Measurements from ENCODE around the gene MRAS. TPM values are rescaled to one million over a fixed set of nuclear protein-coding genes. Genes with fewer than 3 reads are reported as not detected.

The MRAS gene
- total RNA-seq, 2 experiments from 2014 or later, result 0.16 to 0.54 TPM

DNA sequence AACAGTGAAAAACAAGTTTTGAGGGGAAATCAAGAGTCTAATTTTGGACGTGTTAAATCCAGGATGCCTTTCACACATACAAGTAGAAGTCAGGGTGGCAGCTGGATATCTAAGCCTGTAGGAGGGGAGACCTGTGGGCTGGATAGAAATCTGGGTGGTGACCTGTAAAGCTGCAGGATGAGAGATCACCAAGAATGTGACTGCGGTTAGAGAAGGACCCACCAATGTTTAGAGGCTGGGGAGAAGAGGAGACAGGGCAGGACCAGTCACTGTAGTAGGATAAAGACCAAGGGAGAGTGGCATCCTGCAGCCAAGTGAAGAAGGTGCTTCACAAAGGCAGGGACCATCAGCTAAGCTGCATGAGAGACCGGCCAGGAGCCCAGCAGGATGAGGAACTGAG is 36.2 kb downstream of the MRAS start:
- no peak for DNase-seq
- Mint-ChIP-seq H3K9me3 (no peaks in the 10 kb centered on the region), H3K27ac (no peak overlapping the region), H3K4me3 (no peak overlapping the region), H3K4me1 (no peaks in the 10 kb centered on the region), H3K36me3 (no peaks in the 10 kb centered on the region), H3K27me3 (no peaks in the 10 kb centered on the region)

DNA sequence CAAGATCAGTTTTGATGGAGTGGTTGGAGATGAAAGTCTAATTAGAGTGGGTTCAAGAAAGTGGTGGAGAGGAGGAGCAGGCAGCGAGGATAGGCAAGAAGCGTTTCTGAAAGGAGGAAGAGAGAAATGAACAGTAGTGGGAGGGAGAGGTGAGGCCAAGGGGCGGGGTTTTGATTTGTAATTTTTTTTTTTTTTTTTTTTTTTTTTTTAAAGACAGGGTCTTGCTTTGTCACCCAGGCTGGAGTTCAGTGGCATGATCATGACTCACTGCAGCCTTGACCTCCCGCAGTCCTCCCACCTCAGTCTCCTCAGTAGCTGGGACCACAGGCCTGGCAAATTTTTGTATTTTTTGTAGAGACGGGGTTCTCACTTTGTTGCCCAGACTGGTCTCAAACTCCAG is 36.6 kb downstream of the MRAS start:
- peaks cover 4% of the 10 kb centered on the region for H3K27me3 Mint-ChIP-seq
- no peaks in the 10 kb centered on the region for H3K9me3 Mint-ChIP-seq
- no peak overlapping the region for H3K4me3 Mint-ChIP-seq
- no peaks in the 10 kb centered on the region for H3K36me3 Mint-ChIP-seq
- no peaks in the 10 kb centered on the region for H3K4me1 Mint-ChIP-seq
- no peak for DNase-seq
- no peak overlapping the region for H3K27ac Mint-ChIP-seq

DNA sequence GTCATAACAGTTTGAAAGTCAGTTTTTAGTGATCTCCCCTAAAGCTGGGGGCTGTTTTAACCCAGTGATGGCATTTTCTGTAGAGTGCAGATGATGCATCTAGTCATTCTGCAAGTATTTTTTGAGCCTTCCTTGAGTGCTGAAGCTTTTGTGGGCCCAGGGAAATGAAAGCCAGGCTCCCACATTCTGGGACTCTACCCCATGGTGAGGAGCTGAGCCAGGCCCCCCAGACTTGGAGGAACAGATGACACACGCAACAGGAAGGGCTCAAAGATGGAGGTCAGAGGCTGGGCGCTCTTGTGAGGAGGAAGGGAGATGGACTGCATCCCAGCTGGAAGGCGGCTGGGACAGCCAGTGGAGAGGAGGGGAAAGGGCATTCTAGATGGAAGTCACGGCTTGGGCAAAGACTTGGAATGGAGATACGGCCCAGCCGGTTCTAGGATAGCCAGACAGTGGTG is 40.8 kb downstream of the MRAS start:
- H3K27me3 Mint-ChIP-seq, result peaks cover 4% of the 10 kb centered on the region
- no peak for DNase-seq
- no peak overlapping the region for H3K27ac Mint-ChIP-seq
- H3K4me3 Mint-ChIP-seq, result no peak overlapping the region
- H3K36me3 Mint-ChIP-seq, result no peaks in the 10 kb centered on the region
- H3K9me3 Mint-ChIP-seq, result no peaks in the 10 kb centered on the region
- H3K4me1 Mint-ChIP-seq, result no peaks in the 10 kb centered on the region

DNA sequence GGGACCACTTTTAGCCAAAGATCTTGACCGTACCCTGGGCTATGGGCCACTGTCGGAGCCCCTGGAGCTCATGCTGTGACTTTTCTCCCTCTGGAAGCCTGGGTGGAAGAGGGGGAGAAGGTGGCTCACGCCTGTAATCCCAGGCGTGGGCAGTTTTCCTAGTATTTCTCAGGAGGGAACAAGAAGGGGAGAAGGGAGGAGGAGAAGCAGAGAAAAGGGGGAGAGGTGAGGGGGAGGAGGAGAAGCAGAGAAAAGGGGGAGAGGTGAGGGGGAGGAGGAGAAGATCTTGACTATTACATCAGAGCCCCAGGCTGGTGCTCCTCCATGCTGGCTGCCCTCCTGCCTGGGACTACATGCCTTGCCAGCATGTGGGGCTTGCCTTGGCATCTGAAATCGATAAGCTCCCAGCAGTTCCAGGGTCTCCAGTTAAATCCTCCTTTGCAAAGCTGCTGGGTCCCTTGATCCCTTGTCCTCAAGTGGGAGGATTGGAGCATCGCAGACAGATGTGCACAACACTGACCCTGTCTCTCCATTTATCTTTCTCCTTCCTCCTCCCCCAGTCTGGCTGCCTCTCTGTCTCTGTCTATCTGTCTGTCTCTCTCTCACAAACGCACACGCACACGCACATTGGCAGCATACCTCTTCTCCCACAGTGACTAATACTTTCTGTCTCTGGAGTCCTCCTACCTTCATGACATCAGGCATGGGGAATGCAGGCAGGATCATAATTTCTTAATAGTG is 41.6 kb downstream of the MRAS start:
- Mint-ChIP-seq H3K9me3 (no peaks in the 10 kb centered on the region), H3K4me1 (no peaks in the 10 kb centered on the region), H3K27ac (no peak overlapping the region), H3K4me3 (no peak overlapping the region), H3K27me3 (peaks cover 4% of the 10 kb centered on the region), H3K36me3 (no peaks in the 10 kb centered on the region)
- DNase-seq, result no peak

DNA sequence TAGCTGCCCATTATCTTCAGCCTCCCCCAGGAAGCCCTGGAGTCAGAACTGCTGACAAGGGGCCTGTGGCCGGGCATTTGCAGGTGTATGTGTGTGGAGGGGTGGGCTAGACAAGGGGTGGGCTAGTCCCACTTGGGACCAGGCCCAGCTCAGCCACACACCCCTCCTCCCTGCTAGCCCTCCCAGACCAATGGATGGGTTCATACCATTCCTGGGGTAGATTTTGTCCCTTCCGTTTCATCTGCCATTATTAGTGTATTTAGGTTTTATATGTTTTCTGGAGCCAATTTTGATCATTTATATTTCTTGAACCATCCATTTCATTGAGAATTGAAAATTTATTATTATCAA is 42.2 kb downstream of the MRAS start:
- no peaks in the 10 kb centered on the region for H3K4me1 Mint-ChIP-seq
- no peak overlapping the region for H3K27ac Mint-ChIP-seq
- no peaks in the 10 kb centered on the region for H3K9me3 Mint-ChIP-seq
- no peaks in the 10 kb centered on the region for H3K36me3 Mint-ChIP-seq
- DNase-seq, result no peak
- peaks cover 4% of the 10 kb centered on the region for H3K27me3 Mint-ChIP-seq
- no peak overlapping the region for H3K4me3 Mint-ChIP-seq

DNA sequence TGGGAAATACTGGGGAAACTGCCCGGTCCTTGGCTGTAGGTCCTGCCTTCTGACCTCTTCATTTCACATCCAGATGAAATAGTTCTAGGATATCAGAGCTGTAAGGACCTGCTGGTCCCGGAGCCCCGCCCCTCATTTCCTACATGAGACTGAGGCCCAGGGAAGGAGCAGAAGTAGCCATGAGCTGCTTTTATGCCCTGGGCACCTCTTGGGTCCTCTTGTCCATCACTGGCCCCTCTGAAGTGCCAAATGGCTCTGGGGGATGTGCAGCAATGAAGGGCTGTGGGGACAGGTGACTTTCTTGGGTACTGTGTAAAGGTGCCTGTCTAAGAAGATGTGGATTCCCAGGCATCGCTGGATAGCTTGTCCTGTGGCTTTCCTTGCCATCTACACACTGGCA is 45.8 kb downstream of the MRAS start:
- H3K36me3 Mint-ChIP-seq, result no peaks in the 10 kb centered on the region
- H3K9me3 Mint-ChIP-seq, result no peaks in the 10 kb centered on the region
- no peak overlapping the region for H3K4me3 Mint-ChIP-seq
- no peak overlapping the region for H3K27ac Mint-ChIP-seq
- H3K4me1 Mint-ChIP-seq, result no peaks in the 10 kb centered on the region
- no peak for DNase-seq
- H3K27me3 Mint-ChIP-seq, result peaks cover 4% of the 10 kb centered on the region

DNA sequence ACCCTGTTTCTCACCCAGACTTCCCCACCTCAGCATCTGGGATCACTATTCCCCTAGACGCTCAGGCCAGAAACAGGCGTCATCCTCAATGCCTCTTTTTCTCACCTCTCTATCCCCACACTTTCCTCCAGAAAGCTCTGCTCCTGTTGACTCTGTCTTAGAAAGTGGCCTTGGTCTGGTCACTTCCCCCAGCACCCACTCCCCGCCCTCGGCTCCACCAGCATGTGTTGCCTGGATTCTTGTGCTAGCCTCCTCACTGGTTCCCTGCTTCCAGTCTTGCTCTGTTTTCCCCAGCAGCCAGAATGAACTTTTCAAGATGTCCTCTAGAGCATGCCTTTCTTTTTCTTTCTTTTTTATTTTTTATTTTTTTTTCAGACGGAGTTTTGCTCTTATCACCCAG is 46.3 kb downstream of the MRAS start:
- H3K27ac Mint-ChIP-seq, result no peak overlapping the region

DNA sequence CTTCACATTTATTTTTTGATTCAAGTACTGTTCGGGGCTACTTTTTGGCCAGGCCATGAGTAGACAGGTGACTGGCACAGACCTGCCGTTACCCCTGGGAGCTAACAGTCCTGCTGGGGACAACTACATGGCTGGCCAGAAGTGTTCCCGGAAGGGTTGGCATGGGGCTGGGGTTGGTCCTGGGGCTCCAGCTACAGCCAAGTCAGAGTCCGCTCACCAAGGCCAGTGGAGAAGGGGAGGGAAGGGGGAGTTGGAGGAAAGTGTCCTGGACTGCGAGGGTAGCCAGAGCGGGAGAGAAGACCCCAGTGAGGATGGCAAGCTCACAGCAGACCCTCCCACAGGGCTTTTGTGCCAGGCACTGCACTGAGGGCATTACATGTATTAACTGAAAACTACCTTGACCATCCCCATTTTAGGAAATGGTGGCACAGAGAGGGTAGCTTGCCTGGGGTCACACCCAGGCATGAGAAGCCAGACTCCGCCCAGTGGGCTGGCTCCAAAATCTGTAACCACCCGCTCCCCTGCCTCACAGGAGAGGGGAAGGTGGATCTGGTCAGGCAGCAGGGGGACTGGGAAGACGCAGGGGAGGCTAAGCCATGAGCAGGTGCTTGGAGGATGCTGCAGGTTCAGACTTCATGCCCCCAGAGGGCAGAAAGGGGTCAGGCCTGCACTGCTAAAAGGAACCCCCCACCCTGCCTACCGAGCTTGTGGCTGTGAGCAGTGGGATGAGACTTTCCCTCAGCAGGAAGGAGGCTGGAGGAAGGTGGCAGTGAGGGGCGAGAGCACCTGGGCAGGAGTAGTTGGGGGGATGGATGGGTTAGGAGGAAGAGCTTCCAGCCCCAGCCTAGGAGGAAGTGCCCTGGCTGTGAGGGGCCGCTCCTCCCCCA is 47.7 kb downstream of the MRAS start:
- Mint-ChIP-seq H3K4me1 (no peaks in the 10 kb centered on the region), H3K4me3 (no peak overlapping the region), H3K9me3 (no peaks in the 10 kb centered on the region), H3K36me3 (no peaks in the 10 kb centered on the region), H3K27me3 (no peaks in the 10 kb centered on the region), H3K27ac (no peak overlapping the region)
- DNase-seq, result no peak

More for the DNA sequence above, 46.3 kb downstream of the MRAS start:
- no peaks in the 10 kb centered on the region for H3K36me3 Mint-ChIP-seq
- H3K27me3 Mint-ChIP-seq, result peaks cover 3% of the 10 kb centered on the region
- no peak overlapping the region for H3K4me3 Mint-ChIP-seq
- DNase-seq, result no peak
- H3K4me1 Mint-ChIP-seq, result no peaks in the 10 kb centered on the region
- H3K9me3 Mint-ChIP-seq, result no peaks in the 10 kb centered on the region

DNA sequence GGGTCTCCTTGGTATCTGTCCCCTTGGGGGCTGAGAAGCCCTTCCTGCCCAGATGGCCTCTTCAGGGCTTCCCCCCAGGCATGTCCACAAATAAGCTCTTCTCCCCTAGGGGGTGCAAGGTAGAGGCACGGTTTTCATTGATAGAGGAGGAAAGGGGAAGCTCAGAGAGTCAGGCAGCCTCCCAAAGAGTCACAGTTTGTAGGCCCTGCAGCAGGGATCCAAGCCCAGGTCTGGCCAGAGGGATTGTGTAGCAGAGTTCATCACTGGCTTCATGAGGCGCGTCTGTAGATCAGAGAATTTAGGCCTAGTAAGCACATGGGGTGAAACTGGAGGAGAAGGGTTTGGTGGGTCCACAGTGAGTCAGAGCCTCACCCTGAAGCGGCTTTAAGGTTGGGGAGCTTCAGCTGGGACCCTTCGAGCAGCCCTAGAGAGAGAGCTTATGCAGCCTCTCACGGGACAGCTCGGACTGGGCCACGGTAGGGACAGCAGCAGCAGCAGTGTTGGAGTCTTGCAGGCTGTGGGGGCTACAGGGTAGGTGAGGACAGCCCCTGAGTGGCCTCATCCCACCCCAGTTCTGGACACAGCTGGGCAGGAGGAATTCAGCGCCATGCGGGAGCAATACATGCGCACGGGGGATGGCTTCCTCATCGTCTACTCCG is 48.5 kb downstream of the MRAS start:
- Mint-ChIP-seq H3K4me3 (no peak overlapping the region), H3K4me1 (no peaks in the 10 kb centered on the region), H3K27ac (no peak overlapping the region), H3K9me3 (no peaks in the 10 kb centered on the region), H3K27me3 (no peaks in the 10 kb centered on the region), H3K36me3 (no peaks in the 10 kb centered on the region)
- no peak for DNase-seq

DNA sequence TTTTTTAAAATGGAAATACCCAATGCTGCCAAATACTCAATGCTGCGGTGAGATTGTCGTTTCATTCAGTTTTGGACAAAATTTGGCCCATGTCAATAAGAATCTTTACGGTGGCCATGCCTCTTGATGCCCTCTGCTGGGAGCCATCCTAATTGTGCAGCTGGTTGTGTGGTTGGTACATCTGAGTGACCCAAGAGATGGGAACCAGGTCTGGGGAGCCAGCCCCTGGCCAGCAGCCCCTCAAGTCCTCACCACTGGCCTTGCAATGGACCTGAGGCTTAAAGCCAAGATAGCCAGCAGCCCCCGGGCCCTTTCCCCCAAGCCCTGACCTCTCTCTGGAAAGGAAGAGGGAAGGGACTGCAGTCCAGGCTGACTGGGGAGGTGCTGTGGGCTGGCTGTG is 49.6 kb downstream of the MRAS start:
- Mint-ChIP-seq H3K9me3 (no peaks in the 10 kb centered on the region), H3K27ac (no peak overlapping the region), H3K36me3 (no peaks in the 10 kb centered on the region), H3K4me3 (no peak overlapping the region), H3K27me3 (no peaks in the 10 kb centered on the region), H3K4me1 (no peaks in the 10 kb centered on the region)
- DNase-seq, result no peak

DNA sequence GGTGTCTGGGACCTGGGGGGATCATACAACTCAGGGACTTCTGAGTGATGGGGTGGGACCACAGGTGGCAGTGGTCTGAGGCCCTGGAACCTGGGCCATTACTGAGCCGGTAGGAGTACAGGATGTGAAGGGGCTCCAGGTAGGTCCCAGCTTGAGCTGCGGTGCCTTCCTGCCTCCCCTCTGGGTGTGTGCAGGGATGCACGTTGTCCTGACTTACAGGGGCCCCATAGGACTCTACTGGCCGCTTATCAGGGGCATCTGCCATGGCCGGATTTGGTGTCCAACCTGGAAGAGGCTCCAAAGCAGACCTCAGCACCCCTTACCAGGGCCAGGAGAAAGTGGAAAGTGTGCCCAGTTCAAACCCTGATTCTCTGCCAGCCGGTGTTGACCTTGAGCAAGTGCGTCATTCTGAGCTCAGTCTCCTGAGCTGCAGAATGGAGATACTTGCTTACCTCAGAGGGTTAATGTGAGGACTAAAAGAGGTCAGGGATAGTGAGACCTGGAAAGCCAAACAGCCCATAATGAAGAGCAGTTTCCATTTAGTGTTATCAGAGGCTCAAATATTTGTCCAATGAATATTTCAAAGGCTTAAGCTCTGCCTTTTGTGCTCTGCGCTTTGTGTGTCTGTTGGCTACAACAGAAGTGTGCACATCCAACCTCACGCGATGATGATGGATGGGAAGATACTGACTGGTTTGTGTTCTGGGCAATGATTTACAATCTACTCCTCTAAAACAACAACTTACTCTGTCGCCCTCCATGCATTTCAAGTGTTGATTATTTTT is 50.6 kb downstream of the MRAS start:
- DNase-seq, result no peak
- no peaks in the 10 kb centered on the region for H3K27me3 Mint-ChIP-seq
- no peak overlapping the region for H3K4me3 Mint-ChIP-seq
- no peak overlapping the region for H3K27ac Mint-ChIP-seq
- no peaks in the 10 kb centered on the region for H3K4me1 Mint-ChIP-seq
- no peaks in the 10 kb centered on the region for H3K9me3 Mint-ChIP-seq
- no peaks in the 10 kb centered on the region for H3K36me3 Mint-ChIP-seq

DNA sequence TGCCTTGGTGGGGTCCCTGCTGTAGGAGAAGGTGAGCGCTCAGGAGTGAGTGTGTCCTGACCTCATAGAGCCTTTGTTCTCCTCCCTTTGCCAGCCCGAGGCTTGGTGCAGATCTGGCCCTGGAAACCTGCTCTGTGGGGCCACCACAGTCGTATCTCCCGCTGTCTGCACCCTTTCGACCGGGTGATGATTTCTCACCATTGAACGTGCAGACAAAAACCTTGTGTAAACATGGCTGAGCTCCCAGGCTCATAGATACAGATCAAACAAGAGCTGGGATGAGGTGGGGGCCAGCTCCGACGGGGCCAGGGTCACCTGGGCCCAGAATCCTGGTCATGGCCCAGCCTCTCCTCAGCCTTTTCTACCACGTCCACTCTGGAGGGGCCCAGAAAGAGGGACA is 51.4 kb downstream of the MRAS start:
- no peaks in the 10 kb centered on the region for H3K4me1 Mint-ChIP-seq
- H3K27ac Mint-ChIP-seq, result no peak overlapping the region
- H3K9me3 Mint-ChIP-seq, result no peaks in the 10 kb centered on the region

DNA sequence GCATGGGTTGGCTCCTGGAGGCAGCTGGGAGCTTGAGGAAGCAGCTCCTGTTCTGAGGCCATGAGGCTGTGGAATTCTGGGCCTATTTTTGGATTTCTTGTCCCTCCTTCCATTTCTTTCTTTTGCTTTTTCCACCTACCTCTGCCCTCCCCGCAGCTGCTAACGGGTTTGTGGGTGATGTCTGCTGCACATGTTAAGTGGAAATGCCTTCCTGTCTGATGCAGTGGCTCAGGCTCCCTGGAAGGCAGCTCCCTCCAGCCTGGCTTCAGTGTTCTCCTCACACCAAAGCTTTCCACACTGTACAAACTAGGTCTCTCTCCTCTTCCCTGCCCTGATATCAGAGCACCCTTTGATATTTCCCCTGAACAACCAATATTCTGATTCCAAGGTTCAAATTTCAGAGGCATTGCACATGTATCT is 52.3 kb downstream of the MRAS start:
- Mint-ChIP-seq H3K9me3 (no peaks in the 10 kb centered on the region), H3K27ac (no peak overlapping the region), H3K4me3 (no peak overlapping the region), H3K36me3 (no peaks in the 10 kb centered on the region), H3K27me3 (no peaks in the 10 kb centered on the region), H3K4me1 (no peaks in the 10 kb centered on the region)
- no peak for DNase-seq

More for the DNA sequence above, 51.4 kb downstream of the MRAS start:
- Mint-ChIP-seq H3K36me3 (no peaks in the 10 kb centered on the region), H3K27me3 (no peaks in the 10 kb centered on the region), H3K4me3 (no peak overlapping the region)
- no peak for DNase-seq

DNA sequence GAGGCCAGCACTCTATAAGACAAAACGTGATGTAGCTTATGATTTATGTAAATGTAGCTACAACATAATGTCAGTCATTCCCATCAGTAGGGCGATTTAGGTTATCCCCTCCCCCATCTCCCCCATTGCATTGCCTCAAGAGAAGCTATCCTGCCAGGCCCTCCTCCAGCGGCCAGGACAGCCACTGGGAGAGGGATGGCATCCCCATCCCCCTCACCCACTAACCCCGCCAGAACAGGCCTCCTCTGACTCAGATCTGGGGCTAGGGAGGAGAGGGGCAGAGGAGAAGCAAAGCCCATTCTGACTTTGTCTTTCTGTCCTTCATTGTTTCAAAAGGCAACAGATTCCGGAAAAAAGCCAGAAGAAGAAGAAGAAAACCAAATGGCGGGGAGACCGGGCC is 53.5 kb downstream of the MRAS start:
- no peaks in the 10 kb centered on the region for H3K36me3 Mint-ChIP-seq
- H3K9me3 Mint-ChIP-seq, result no peaks in the 10 kb centered on the region
- H3K4me1 Mint-ChIP-seq, result no peaks in the 10 kb centered on the region
- H3K27ac Mint-ChIP-seq, result no peak overlapping the region
- H3K4me3 Mint-ChIP-seq, result no peak overlapping the region
- H3K27me3 Mint-ChIP-seq, result no peaks in the 10 kb centered on the region
- no peak for DNase-seq

DNA sequence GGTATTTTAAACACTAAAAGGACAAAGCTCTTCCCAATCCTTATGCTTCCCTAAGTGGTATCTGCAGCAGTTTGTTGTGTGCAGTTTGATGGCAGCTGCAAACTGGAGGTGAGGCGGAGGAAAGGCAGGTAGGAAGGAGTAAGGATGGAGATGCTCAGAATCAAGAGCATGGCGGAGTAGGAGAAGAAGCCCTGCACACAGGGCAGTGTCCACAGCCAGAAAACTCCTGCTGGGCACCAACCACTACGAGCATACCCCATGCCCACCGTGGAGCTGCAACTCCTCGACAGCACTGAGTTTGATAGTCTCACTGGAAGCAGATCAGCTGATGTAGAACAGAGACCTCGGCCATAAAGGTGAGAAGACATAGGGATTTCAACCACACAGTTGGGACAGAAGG is 55.7 kb downstream of the MRAS start:
- no peaks in the 10 kb centered on the region for H3K9me3 Mint-ChIP-seq
- H3K27ac Mint-ChIP-seq, result no peak overlapping the region
- no peaks in the 10 kb centered on the region for H3K36me3 Mint-ChIP-seq
- no peaks in the 10 kb centered on the region for H3K27me3 Mint-ChIP-seq
- no peaks in the 10 kb centered on the region for H3K4me1 Mint-ChIP-seq
- DNase-seq, result no peak
- H3K4me3 Mint-ChIP-seq, result no peak overlapping the region
